ENCODE results near the gene DMRTB1.

Gene DMRTB1

GRCh38 chr1:53495633-53496345 is 36.6 kb downstream of the DMRTB1 start:
- DNase-seq, result no peak

- DNase-seq, result no peak
Observed at GRCh38 chr1:53498555-53499131, 39.4 kb downstream of the DMRTB1 start.

- no peak for DNase-seq
Observed at GRCh38 chr1:53499257-53500203, 40.3 kb downstream of the DMRTB1 start.

- no peak for DNase-seq
Observed at GRCh38 chr1:53500204-53501064, 41.2 kb downstream of the DMRTB1 start.

GRCh38 chr1:53501065-53502005 is 42.1 kb downstream of the DMRTB1 start:
- no peak for DNase-seq

GRCh38 chr1:53502641-53503432 is 43.6 kb downstream of the DMRTB1 start:
- no peak for DNase-seq

- DNase-seq, result no peak
Observed at GRCh38 chr1:53503433-53504217, 44.4 kb downstream of the DMRTB1 start.

GRCh38 chr1:53504901-53505300 is 45.7 kb downstream of the DMRTB1 start:
- no peak for DNase-seq

GRCh38 chr1:53505401-53505800 is 46.2 kb downstream of the DMRTB1 start:
- no peak for DNase-seq

- DNase-seq, result no peak
Observed at GRCh38 chr1:53505891-53506290, 46.7 kb downstream of the DMRTB1 start.

GRCh38 chr1:53506355-53507050 is 47.3 kb downstream of the DMRTB1 start:
- no peak for DNase-seq

- no peak for DNase-seq
Observed at GRCh38 chr1:53507116-53507820, 48.1 kb downstream of the DMRTB1 start.

GRCh38 chr1:53508056-53508990 is 49.1 kb downstream of the DMRTB1 start:
- no peak for DNase-seq

GRCh38 chr1:53508991-53509666 is 49.9 kb downstream of the DMRTB1 start:
- DNase-seq, result no peak

GRCh38 chr1:53509775-53510174 is 50.6 kb downstream of the DMRTB1 start:
- DNase-seq, result no peak

- no peak for DNase-seq
Observed at GRCh38 chr1:53510215-53510614, 51.0 kb downstream of the DMRTB1 start.

All from CD4-positive, alpha-beta T cell treated with Interferon alpha-2 for 1 hour (primary cell).